SK-N-SH (cell line): ENCODE results near the gene CDX1.

Experiments used
- CTCF ChIP-seq: fragments of 200-600 bp; sonication (generic); IDR thresholded peaks from 2 replicates; pipeline ENCODE4 v1.6.1; 2017; ENCODE audit warnings: antibody characterized with exemption, mild to moderate bottlenecking, moderate library complexity
- EP300 ChIP-seq, 2 experiments: IDR thresholded peaks; 2 replicates each; pipeline versions ENCODE4 v1.4.0 to v1.6.1; 2012; ENCODE audit warnings: borderline replicate concordance in 1 of 2, low read depth in 1 of 2, low read length in 1 of 2
- EZH2phosphoT487 ChIP-seq: fragments of 200-600 bp; sonication (generic); IDR thresholded peaks from 2 replicates; pipeline ENCODE4 v1.6.1; 2017; ENCODE audit warnings: low read depth, mixed run types, mild to moderate bottlenecking, antibody characterized with exemption, moderate library complexity, borderline replicate concordance
- FOXM1 ChIP-seq: IDR thresholded peaks from 2 replicates; pipeline ENCODE4 v1.4.0; 2012; ENCODE audit warnings: low read depth, mild to moderate bottlenecking
- GABPA ChIP-seq: IDR thresholded peaks from 2 replicates; pipeline ENCODE4 v1.4.0; 2012; ENCODE audit warnings: low read depth, mild to moderate bottlenecking
- JUND ChIP-seq: IDR thresholded peaks from 2 replicates; pipeline ENCODE4 v1.4.0; 2012
- MAX ChIP-seq: IDR thresholded peaks from 2 replicates; pipeline ENCODE4 v1.4.0; 2012; ENCODE audit warnings: low read depth
- PBX3 ChIP-seq: IDR thresholded peaks from 2 replicates; pipeline ENCODE4; 2012
- REST ChIP-seq: IDR thresholded peaks from 2 replicates; pipeline ENCODE4 v1.6.1; 2012; ENCODE audit warnings: mild to moderate bottlenecking, low read depth, low read length, moderate library complexity
- TAF1 ChIP-seq: IDR thresholded peaks from 2 replicates; pipeline ENCODE4 v1.6.1; 2012; ENCODE audit warnings: low read depth, mild to moderate bottlenecking, low read length, moderate library complexity, borderline replicate concordance
- TCF12 ChIP-seq: IDR thresholded peaks from 2 replicates; pipeline ENCODE4 v1.4.0; 2012
- ZBTB33 ChIP-seq: IDR thresholded peaks from 2 replicates; pipeline ENCODE4 v1.4.0; 2012; ENCODE audit warnings: low read depth, borderline replicate concordance

GRCh38 chr5:150197476-150197875 is 30.9 kb downstream of the CDX1 start:
- TF ChIP-seq EP300 (IDR thresholded peaks at IDR 0.05; ENCODE audit: borderline replicate concordance in 1 of 2, low read depth in 1 of 2, low read length in 1 of 2): no peak
- TF ChIP-seq PBX3: no peak
- no peak for TF ChIP-seq TAF1
- TF ChIP-seq EZH2phosphoT487: no peak
- TF ChIP-seq ZBTB33: no peak
- TF ChIP-seq CTCF: no peak
- TF ChIP-seq MAX: no peak
- no peak for TF ChIP-seq GABPA
- TF ChIP-seq FOXM1: no peak
- TF ChIP-seq REST: no peak
- TF ChIP-seq JUND: no peak
- no peak for TF ChIP-seq TCF12
